Measurements from ENCODE around the gene KCTD10. TPM values are rescaled to one million over a fixed set of nuclear protein-coding genes. Genes with fewer than 3 reads are reported as not detected.
"Not testable (repeated sequence)": the region's sequence is repeated elsewhere in the genome, so short reads cannot be mapped to it uniquely, and the experiment has no call there.

KCTD10 gene
- total and polyA plus RNA-seq, 4 donors = 4.2 to 20.1 (median 9.9) TPM

GRCh38 chr12:109475121-109475520, 2.0 kb downstream of the KCTD10 start:
- WGBS = 94% methylated on average over 7 of the region's 7 CpGs
- no peak for TF ChIP-seq GABPA (IDR thresholded peaks at IDR 0.05 in 1 of 2, conservative IDR thresholded peaks at IDR 0.05 in 1 of 2)
- no peak for TF ChIP-seq FOXA2 (IDR thresholded peaks at IDR 0.05)
- TF ChIP-seq NR2F2 (IDR thresholded peaks at IDR 0.05) = no peak
- no peak for TF ChIP-seq RAD21 (IDR thresholded peaks at IDR 0.05)
- no peak for DNase-seq (ENCODE audit: low spot score)
- H3K9ac ChIP-seq (ENCODE audit: low read depth in 1 of 2, low read length in 2 of 2) = no peak overlapping the region
- H3K27me3 ChIP-seq (ENCODE audit: control insufficient read depth in 4 of 4, insufficient read depth in 4 of 4, low read length in 3 of 4) = no peaks in the 10 kb centered on the region
- H3K36me3 ChIP-seq (ENCODE audit: control insufficient read depth in 4 of 4, insufficient read depth in 3 of 4, low read depth in 1 of 4, low read length in 3 of 4) = peaks cover 0 to 2% (median 0%) of the 10 kb centered on the region in 4 donors
- H3K4me3 ChIP-seq (ENCODE audit: low read depth in 1 of 3, low read length in 3 of 3) = no peak overlapping the region
- H3K27ac ChIP-seq (ENCODE audit: low read depth in 1 of 2, low read length in 2 of 2) = no peak overlapping the region
- no peaks in the 10 kb centered on the region for H3K9me3 ChIP-seq (ENCODE audit: control insufficient read depth in 4 of 4, low read length in 3 of 4)
- peaks cover 7 to 28% (median 27%) of the 10 kb centered on the region in 4 donors for H3K4me1 ChIP-seq (ENCODE audit: control insufficient read depth in 4 of 4, insufficient read depth in 4 of 4, low read length in 3 of 4)

GRCh38 chr12:109473526-109474270, 3.4 kb downstream of the KCTD10 start:
- H3K9me3 ChIP-seq (ENCODE audit: control insufficient read depth in 4 of 4, low read length in 3 of 4); H3K9ac ChIP-seq (ENCODE audit: low read depth in 1 of 2, low read length in 2 of 2); DNase-seq (ENCODE audit: low spot score); H3K27ac ChIP-seq (ENCODE audit: low read depth in 1 of 2, low read length in 2 of 2); H3K4me3 ChIP-seq (ENCODE audit: low read depth in 1 of 3, low read length in 3 of 3); H3K36me3 ChIP-seq (ENCODE audit: control insufficient read depth in 4 of 4, insufficient read depth in 3 of 4, low read depth in 1 of 4, low read length in 3 of 4); H3K27me3 ChIP-seq (ENCODE audit: control insufficient read depth in 4 of 4, insufficient read depth in 4 of 4, low read length in 3 of 4): not testable (repeated sequence)
- H3K4me1 ChIP-seq (ENCODE audit: control insufficient read depth in 4 of 4, insufficient read depth in 4 of 4, low read length in 3 of 4) = peaks cover 7 to 26% (median 22%) of the 10 kb centered on the region in 4 donors
- WGBS = 92% methylated on average over 16 of the region's 16 CpGs

GRCh38 chr12:109473006-109473405, 4.1 kb downstream of the KCTD10 start:
- no peak overlapping the region for H3K9ac ChIP-seq (ENCODE audit: low read depth in 1 of 2, low read length in 2 of 2)
- no peaks in the 10 kb centered on the region for H3K27me3 ChIP-seq (ENCODE audit: control insufficient read depth in 4 of 4, insufficient read depth in 4 of 4, low read length in 3 of 4)
- H3K36me3 ChIP-seq (ENCODE audit: control insufficient read depth in 4 of 4, insufficient read depth in 3 of 4, low read depth in 1 of 4, low read length in 3 of 4) = peaks cover 2 to 8% (median 5%) of the 10 kb centered on the region in 4 donors
- no peaks in the 10 kb centered on the region for H3K9me3 ChIP-seq (ENCODE audit: control insufficient read depth in 4 of 4, low read length in 3 of 4)
- H3K4me3 ChIP-seq (ENCODE audit: low read depth in 1 of 3, low read length in 3 of 3) = no peak overlapping the region
- 96% methylated on average over 3 of the region's 3 CpGs for WGBS
- DNase-seq (ENCODE audit: low spot score) = no peak
- no peak overlapping the region for H3K27ac ChIP-seq (ENCODE audit: low read depth in 1 of 2, low read length in 2 of 2)
- TF ChIP-seq GABPA (IDR thresholded peaks at IDR 0.05 in 1 of 2, conservative IDR thresholded peaks at IDR 0.05 in 1 of 2) = no peak
- no peak for TF ChIP-seq FOXA2 (IDR thresholded peaks at IDR 0.05)
- TF ChIP-seq HNF4G (IDR thresholded peaks at IDR 0.05) = no peak
- TF ChIP-seq TAF1 (conservative IDR thresholded peaks at IDR 0.05) = no peak
- TF ChIP-seq SP1 (IDR thresholded peaks at IDR 0.05) = no peak
- peaks cover 2 to 19% (median 15%) of the 10 kb centered on the region in 4 donors for H3K4me1 ChIP-seq (ENCODE audit: control insufficient read depth in 4 of 4, insufficient read depth in 4 of 4, low read length in 3 of 4)

- DNase-seq (ENCODE audit: low spot score) = no peak
- peaks cover 0 to 7% (median 0%) of the 10 kb centered on the region in 4 donors for H3K4me1 ChIP-seq (ENCODE audit: control insufficient read depth in 4 of 4, insufficient read depth in 4 of 4, low read length in 3 of 4)
- no peak overlapping the region for H3K4me3 ChIP-seq (ENCODE audit: low read depth in 1 of 3, low read length in 3 of 3)
- H3K36me3 ChIP-seq (ENCODE audit: control insufficient read depth in 4 of 4, insufficient read depth in 3 of 4, low read depth in 1 of 4, low read length in 3 of 4) = peaks cover 2 to 21% (median 14%) of the 10 kb centered on the region in 4 donors
- no peak overlapping the region for H3K27ac ChIP-seq (ENCODE audit: low read depth in 1 of 2, low read length in 2 of 2)
- no peak for TF ChIP-seq YY1 (IDR thresholded peaks at IDR 0.05)
- TF ChIP-seq RXRA (IDR thresholded peaks at IDR 0.05) = no peak
- no peak for TF ChIP-seq EGR1 (IDR thresholded peaks at IDR 0.05; ENCODE audit: low read depth in 2 of 2)
- TF ChIP-seq REST (IDR thresholded peaks at IDR 0.05) = no peak
- TF ChIP-seq HNF4A (conservative IDR thresholded peaks at IDR 0.05) = no peak
- TF ChIP-seq, protein P1, sequence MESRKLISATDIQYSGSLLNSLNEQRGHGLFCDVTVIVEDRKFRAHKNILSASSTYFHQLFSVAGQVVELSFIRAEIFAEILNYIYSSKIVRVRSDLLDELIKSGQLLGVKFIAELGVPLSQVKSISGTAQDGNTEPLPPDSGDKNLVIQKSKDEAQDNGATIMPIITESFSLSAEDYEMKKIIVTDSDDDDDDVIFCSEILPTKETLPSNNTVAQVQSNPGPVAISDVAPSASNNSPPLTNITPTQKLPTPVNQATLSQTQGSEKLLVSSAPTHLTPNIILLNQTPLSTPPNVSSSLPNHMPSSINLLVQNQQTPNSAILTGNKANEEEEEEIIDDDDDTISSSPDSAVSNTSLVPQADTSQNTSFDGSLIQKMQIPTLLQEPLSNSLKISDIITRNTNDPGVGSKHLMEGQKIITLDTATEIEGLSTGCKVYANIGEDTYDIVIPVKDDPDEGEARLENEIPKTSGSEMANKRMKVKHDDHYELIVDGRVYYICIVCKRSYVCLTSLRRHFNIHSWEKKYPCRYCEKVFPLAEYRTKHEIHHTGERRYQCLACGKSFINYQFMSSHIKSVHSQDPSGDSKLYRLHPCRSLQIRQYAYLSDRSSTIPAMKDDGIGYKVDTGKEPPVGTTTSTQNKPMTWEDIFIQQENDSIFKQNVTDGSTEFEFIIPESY (IDR thresholded peaks at IDR 0.05) = no peak
- TF ChIP-seq FOXA1 (IDR thresholded peaks at IDR 0.05) = no peak
- TF ChIP-seq, protein P2, sequence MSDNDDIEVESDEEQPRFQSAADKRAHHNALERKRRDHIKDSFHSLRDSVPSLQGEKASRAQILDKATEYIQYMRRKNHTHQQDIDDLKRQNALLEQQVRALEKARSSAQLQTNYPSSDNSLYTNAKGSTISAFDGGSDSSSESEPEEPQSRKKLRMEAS (IDR thresholded peaks at IDR 0.05) = no peak
- TF ChIP-seq TAF1 (conservative IDR thresholded peaks at IDR 0.05) = no peak
- no peak for TF ChIP-seq NR2F2 (IDR thresholded peaks at IDR 0.05)
- TF ChIP-seq, protein P3, sequence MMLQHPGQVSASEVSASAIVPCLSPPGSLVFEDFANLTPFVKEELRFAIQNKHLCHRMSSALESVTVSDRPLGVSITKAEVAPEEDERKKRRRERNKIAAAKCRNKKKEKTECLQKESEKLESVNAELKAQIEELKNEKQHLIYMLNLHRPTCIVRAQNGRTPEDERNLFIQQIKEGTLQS (IDR thresholded peaks at IDR 0.05) = no peak
- no peak for TF ChIP-seq SP1 (IDR thresholded peaks at IDR 0.05)
- no peak overlapping the region for H3K9ac ChIP-seq (ENCODE audit: low read depth in 1 of 2, low read length in 2 of 2)
- H3K27me3 ChIP-seq (ENCODE audit: control insufficient read depth in 4 of 4, insufficient read depth in 4 of 4, low read length in 3 of 4) = no peaks in the 10 kb centered on the region
- WGBS = 87% methylated on average over 10 of the region's 10 CpGs
- H3K9me3 ChIP-seq (ENCODE audit: control insufficient read depth in 4 of 4, low read length in 3 of 4) = no peaks in the 10 kb centered on the region
Measured at GRCh38 chr12:109469517-109469916, 7.6 kb downstream of the KCTD10 start.
